EH (cell line): ENCODE data around the gene ECE1.

Source experiments
- DNase-seq: peaks from one replicate; pipeline ENCODE4 v3.0.0-alpha.2; 2015; ENCODE audit warnings: low read depth

Gene ECE1

GRCh38 chr1:21289700-21290545, at the start of gene ECE1:
ECE1 (minus strand) TSS chr1:21290463; CDS start chr1:21290414, 49 bp downstream.
- DNase-seq, result peak; percentile 51

- no peak for DNase-seq
Measured at GRCh38 chr1:21339356-21340229, 49.3 kb upstream of the ECE1 start.

GRCh38 chr1:21338573-21339355, 48.5 kb upstream of the ECE1 start:
- DNase-seq, result no peak

DNA sequence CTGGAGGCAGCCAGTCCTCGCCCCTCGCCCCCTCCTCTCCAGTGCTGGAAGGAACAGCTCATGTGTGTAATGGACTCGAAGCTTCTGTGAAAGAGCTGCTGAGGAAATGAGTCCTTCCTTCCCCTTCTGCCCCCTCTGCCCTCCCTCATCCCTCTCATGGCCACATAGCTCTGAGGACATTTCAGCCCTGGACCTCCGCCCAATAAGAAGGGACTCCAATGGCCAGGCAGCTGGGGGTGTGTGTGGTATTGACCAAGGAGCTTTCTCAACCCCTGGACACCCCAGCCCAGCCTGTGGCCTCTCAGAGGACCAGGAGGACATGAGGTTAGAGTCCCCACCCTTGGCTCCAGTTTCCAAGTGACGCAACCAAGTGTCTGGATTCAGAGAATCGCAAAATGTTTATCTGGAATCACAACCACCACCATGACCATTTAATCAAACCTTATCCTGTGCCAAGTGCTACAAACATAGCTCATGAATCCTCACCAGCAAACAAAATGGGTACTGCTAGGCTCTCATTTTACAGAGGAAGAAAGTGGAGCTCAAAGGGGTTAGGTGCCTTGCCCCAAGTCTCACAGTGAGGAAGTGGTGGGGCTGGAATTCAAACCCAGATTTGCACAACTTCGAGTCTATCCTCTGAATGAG, 47.8 kb upstream of the ECE1 start:
- DNase-seq, result peak; percentile 89

GRCh38 chr1:21337454-21337927, 47.2 kb upstream of the ECE1 start:
- no peak for DNase-seq

- DNase-seq, result no peak
Measured at GRCh38 chr1:21337010-21337437, 46.8 kb upstream of the ECE1 start.

- no peak for DNase-seq
Measured at GRCh38 chr1:21335750-21336224, 45.5 kb upstream of the ECE1 start.

GRCh38 chr1:21335088-21335691, 44.9 kb upstream of the ECE1 start:
- DNase-seq, result no peak

DNA sequence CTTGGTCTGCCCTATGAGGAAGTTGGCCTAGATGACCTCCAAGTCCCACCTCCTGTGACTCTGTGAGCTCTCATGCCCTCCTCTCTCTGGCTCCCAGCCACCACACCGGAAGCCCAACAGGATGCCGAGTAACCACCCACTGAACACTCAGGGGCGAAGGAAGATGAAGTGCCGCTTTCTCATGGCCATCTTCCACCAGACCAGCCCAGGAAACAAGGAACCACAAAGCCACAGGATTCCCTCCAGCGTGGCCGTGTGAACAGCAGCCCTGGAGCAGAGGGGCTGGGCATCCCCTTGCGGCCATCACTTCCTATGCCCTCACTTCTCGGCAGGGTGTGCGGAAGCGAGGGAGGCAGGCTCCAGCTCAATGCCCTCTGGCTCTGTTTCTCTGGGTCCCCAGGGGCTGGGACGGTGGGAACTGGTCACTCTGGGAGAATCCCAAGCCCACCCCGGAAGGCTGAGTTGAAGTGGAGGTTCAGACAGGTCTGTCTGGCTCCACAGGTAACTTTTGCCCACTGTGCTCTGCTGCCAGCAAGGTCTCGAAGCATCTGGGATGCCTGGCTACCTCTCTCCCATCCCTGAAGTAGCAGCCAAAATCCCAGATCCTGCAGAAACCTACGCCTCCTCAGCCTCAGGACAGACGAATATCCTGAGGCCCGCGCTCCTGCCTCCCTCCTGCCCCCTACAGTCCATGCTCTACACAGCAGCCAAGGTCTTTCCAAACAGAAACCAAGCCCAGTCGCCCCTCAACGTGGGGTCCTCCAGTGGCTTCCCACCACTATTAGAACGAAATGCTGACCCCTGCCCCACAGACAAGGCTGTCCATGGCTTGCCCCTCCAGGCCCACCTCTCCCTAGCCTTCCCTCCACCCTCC, 44.2 kb upstream of the ECE1 start:
- peak; percentile 98 for DNase-seq

DNA sequence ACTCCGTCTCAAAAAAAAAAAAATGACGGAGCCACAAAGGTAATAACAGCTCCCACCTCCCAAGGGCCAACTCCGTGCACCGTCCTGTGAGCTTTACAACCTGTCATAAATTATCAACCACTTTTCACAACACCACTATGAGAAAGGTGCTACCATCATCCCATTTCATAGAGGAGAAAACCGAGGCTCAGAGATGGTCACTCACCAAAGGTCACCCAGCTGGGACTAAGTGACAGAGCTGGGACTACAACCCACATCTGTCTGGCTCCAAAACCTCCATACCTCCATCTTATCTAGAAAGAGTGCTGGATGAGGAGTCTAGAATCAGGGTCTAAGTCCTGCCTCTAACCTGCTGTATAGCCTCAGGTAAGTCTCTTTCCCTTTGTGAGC, 43.6 kb upstream of the ECE1 start:
- no peak for DNase-seq

DNA sequence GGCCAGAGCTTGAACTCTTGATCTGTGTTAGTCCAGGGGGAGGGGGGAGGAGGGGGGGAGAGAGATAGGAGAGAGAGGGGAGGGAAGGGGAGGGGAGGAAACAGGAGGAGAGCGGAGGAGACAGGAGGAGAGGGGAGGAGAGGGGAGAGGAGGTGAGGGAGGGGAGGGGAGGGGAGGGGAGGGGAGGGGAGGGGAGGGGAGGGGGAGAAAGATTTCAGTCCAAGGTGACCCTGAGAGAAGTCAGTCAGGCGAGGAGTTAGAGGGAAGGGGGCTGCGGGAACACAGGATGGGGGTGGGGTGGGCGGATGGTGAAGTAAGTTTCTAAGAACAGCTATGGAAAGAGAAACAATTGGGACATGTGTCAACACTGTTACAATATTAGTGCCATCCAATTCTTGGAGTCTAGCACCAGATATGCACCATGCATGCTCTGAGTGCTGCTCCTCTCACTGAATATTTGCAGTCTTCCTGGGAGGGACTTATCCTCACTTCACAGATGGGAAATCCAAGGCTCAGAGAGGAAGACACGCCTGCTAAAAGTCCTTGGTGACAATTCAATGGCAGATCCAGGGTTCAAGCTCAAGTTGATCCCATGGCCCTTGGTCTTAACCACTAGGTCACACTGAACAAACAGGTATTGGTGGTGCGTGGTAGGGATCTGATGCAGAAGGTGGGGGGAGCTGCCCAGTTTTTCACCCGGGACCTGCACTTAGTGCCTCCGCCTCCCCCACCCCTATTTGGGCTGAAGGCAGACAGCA, 42.5 kb upstream of the ECE1 start:
- DNase-seq, result no peak

DNA sequence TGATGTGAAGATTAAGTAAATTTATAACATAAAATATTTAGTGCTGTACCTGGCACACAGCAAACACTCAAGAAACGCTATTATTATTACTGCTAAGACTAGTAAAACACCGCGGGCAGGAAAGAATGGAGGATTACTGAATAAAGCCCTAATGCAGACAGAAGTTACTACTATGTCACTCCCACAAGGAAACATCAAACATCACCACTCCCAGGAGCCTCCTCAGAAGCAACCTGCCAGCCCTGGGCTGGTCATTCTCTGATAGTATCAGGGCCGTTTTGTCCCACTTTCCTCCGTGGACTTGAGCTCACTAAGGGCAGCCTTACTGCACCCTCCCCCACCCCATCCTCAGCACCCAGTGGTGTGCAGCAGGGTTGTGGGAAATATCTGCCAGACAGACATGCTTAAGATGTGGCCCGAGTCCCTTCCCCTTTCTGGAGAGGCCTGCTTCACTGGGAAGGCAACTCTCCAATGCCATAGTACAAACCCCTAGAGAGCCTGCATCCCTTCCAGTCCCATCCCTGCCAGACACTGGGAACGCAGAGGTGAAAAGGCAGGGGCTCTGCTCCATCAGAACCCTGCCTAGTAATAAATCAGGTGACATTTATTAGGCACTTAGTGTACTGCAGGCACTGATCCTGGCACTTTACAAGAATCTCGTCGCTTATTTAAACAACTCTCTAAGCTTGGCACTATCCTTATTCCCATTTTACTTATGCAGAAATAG, 41.7 kb upstream of the ECE1 start:
- DNase-seq, result no peak

DNA sequence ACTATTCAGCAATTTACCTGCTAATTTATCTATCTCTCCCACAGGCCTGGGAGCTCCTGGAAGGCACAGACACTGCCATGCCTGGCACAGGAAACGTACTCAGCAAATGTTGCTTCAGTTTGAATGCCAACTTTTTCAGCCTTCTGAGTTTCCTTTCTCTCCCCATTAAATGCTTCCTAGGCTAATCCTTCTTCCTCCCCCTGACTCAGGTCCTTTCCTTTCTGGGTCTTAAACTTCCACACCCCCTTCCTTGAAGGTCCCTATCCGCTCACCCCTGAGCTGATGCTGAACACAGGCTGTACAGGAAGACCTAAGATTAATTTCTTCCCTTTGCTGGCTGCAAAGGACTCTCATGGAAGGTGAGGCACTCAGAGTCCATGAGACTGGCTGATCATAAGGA, 40.3 kb upstream of the ECE1 start:
- DNase-seq, result no peak

- no peak for DNase-seq
Measured at GRCh38 chr1:21329209-21329844, 39.1 kb upstream of the ECE1 start.

DNA sequence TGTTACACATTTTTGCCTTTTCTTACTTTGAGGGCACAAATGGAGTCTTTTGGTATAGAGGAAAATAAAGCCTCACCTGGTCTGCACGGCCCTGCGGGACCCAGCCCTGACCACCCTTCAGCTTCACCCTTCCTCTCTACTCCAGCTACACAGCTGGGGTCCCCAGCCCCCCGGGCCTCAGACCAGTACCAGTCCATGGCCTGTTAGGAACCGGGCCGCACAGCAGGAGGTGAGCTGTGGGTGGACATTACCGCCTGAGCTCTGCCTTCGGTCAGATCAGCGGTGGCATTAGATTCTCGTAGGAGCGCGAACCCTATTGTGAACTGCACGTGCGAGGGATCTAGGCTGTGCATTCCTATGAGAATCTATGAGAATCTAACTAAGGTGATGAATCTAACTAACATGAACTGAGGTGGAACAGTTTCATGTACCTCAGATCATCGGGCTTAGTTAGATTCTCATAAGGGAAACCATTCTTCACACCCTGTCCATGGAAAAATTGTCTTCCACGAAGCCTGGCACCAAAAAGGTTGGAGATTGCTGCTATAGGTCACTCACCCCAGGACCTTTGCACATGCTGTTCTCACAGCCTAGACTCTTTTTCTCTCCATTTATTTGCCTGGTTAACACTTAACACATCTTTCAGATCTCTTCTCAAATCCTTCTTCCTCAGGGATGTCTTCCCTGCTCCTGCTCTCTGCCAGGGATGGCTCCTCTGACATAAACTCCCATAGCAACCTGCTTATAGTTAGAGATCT, 37.5 kb upstream of the ECE1 start:
- DNase-seq, result no peak

GRCh38 chr1:21326861-21327344, 36.6 kb upstream of the ECE1 start:
- no peak for DNase-seq

- no peak for DNase-seq
Measured at GRCh38 chr1:21325731-21326387, 35.6 kb upstream of the ECE1 start.
